Activated naive CD4-positive, alpha-beta T cell treated with anti-CD3 and anti-CD28 coated beads, Interleukin-2, amount 10 ng/mL, durations not matched to agents 7 days and 5 days (primary cell): ENCODE data around the gene ZNF865.
A peak's percentile ranks its signal among the peaks of the same experiment; 100 is the strongest.
"Not testable (repeated sequence)": the region's sequence is repeated elsewhere in the genome, so short reads cannot be mapped to it uniquely, and the experiment has no call there.

ENCODE experiments used
- CTCF ChIA-PET: fragments of 350-600 bp; sonication (Branson Sonifier 250); formaldehyde crosslinking; loops from one replicate; lab custom pipeline; 2021; ENCODE audit warnings: antibody characterized with exemption; lab: Charles Lee
- DNase-seq: peaks from one replicate; pipeline ENCODE4 v3.0.0-alpha.2; 2020
- H3K27ac Mint-ChIP-seq: one replicate; pipeline ENCODE4 v1.8.0; 2021; ENCODE audit warnings: mild to moderate bottlenecking, moderate library complexity, mixed read lengths
- H3K27me3 Mint-ChIP-seq: one replicate; pipeline ENCODE4 v1.8.0; 2021; ENCODE audit warnings: mild to moderate bottlenecking, mixed read lengths
- H3K36me3 Mint-ChIP-seq: one replicate; pipeline ENCODE4 v1.8.0; 2021; ENCODE audit warnings: mixed read lengths
- H3K4me1 Mint-ChIP-seq: one replicate; pipeline ENCODE4 v1.8.0; 2021; ENCODE audit warnings: mixed read lengths
- H3K4me3 Mint-ChIP-seq: one replicate; pipeline ENCODE4 v1.8.0; 2021; ENCODE audit warnings: mild to moderate bottlenecking, moderate library complexity, mixed read lengths
- H3K9me3 Mint-ChIP-seq: one replicate; pipeline ENCODE4 v1.8.0; 2021; ENCODE audit warnings: mixed read lengths

Gene ZNF865

GRCh38 chr19:55581145-55581822, 24.2 kb upstream of the ZNF865 start:
- peaks cover 25% of the 10 kb centered on the region for H3K27me3 Mint-ChIP-seq
- CTCF ChIA-PET = interaction anchor here (0.7 to 1.1 kb wide), 2 partner anchors 25 to 1677 kb away, joined by 3 to 5 read pairs; no protein-coding TSS in a partner anchor
- H3K9me3 Mint-ChIP-seq = no peaks in the 10 kb centered on the region
- peak overlapping the region; percentile 79 for H3K4me3 Mint-ChIP-seq
- peak; percentile 55 for DNase-seq
- peaks cover 9% of the 10 kb centered on the region for H3K36me3 Mint-ChIP-seq
- peaks cover 24% of the 10 kb centered on the region for H3K4me1 Mint-ChIP-seq
- H3K27ac Mint-ChIP-seq = peak overlapping the region; percentile 55

- H3K27ac Mint-ChIP-seq = no peak overlapping the region
- H3K4me3 Mint-ChIP-seq = no peak overlapping the region
- peaks cover 31% of the 10 kb centered on the region for H3K27me3 Mint-ChIP-seq
- H3K9me3 Mint-ChIP-seq = no peaks in the 10 kb centered on the region
- CTCF ChIA-PET = interaction anchor here (0.7 kb wide), 1 partner anchor 1677 kb away, joined by 3 read pairs; no protein-coding TSS in a partner anchor
- H3K36me3 Mint-ChIP-seq = peaks cover 7% of the 10 kb centered on the region
- no peak for DNase-seq
- H3K4me1 Mint-ChIP-seq = peaks cover 27% of the 10 kb centered on the region
Observed at GRCh38 chr19:55581823-55582223, 23.6 kb upstream of the ZNF865 start.

- H3K9me3 Mint-ChIP-seq, H3K27ac Mint-ChIP-seq, H3K4me3 Mint-ChIP-seq, CTCF ChIA-PET, H3K36me3 Mint-ChIP-seq, DNase-seq: not testable (repeated sequence)
- peaks cover 31% of the 10 kb centered on the region for H3K4me1 Mint-ChIP-seq
- H3K27me3 Mint-ChIP-seq = peaks cover 35% of the 10 kb centered on the region
Observed at GRCh38 chr19:55582284-55582683, 23.2 kb upstream of the ZNF865 start.

GRCh38 chr19:55583897-55584296, 21.6 kb upstream of the ZNF865 start:
- CTCF ChIA-PET = interaction anchor here (0.7 to 1.7 kb wide), 2 partner anchors 10 to 22 kb away, joined by 3 read pairs; no protein-coding TSS in a partner anchor
- DNase-seq, H3K9me3 Mint-ChIP-seq, H3K27ac Mint-ChIP-seq, H3K4me3 Mint-ChIP-seq, H3K36me3 Mint-ChIP-seq: not testable (repeated sequence)
- H3K4me1 Mint-ChIP-seq = peaks cover 35% of the 10 kb centered on the region
- peaks cover 38% of the 10 kb centered on the region for H3K27me3 Mint-ChIP-seq

- no peak overlapping the region for H3K27ac Mint-ChIP-seq
Observed at GRCh38 chr19:55584871-55585270, 20.6 kb upstream of the ZNF865 start.

GRCh38 chr19:55585658-55586339, 19.6 kb upstream of the ZNF865 start:
- CTCF ChIA-PET = interaction anchor here (0.8 kb wide), 1 partner anchor 20 kb away, joined by 3 read pairs; the partner anchor contains the start of gene ZNF865
- no peak overlapping the region for H3K27ac Mint-ChIP-seq

More at GRCh38 chr19:55584871-55585270, 20.6 kb upstream of the ZNF865 start:
- peaks cover 38% of the 10 kb centered on the region for H3K27me3 Mint-ChIP-seq
- H3K36me3 Mint-ChIP-seq = peaks cover under 1% of the 10 kb centered on the region
- H3K4me1 Mint-ChIP-seq = peaks cover 32% of the 10 kb centered on the region
- no peak overlapping the region for H3K4me3 Mint-ChIP-seq
- DNase-seq = no peak
- CTCF ChIA-PET = interaction anchor here (0.7 to 1.7 kb wide), 2 partner anchors 11 to 21 kb away, joined by 3 read pairs; no protein-coding TSS in a partner anchor
- no peaks in the 10 kb centered on the region for H3K9me3 Mint-ChIP-seq

GRCh38 chr19:55586976-55587668, 18.3 kb upstream of the ZNF865 start:
- no peaks in the 10 kb centered on the region for H3K9me3 Mint-ChIP-seq
- H3K27me3 Mint-ChIP-seq = peaks cover 34% of the 10 kb centered on the region
- peak overlapping the region; percentile 45 for H3K27ac Mint-ChIP-seq
- DNase-seq = peak; percentile 95
- CTCF ChIA-PET = interaction anchor here (0.9 to 1.5 kb wide), 3 partner anchors 12 to 46 kb away, joined by 4 to 6 read pairs (median 4); partner anchors contain the start of genes FIZ1 and ZNF865
- peak overlapping the region; percentile 62 for H3K4me3 Mint-ChIP-seq
- peaks cover 22% of the 10 kb centered on the region for H3K4me1 Mint-ChIP-seq
- peaks cover 4% of the 10 kb centered on the region for H3K36me3 Mint-ChIP-seq

More at GRCh38 chr19:55585658-55586339, 19.6 kb upstream of the ZNF865 start:
- Mint-ChIP-seq H3K27me3 (peaks cover 38% of the 10 kb centered on the region), H3K4me3 (no peak overlapping the region), H3K36me3 (no peaks in the 10 kb centered on the region), H3K9me3 (no peaks in the 10 kb centered on the region), H3K4me1 (peaks cover 30% of the 10 kb centered on the region)
- peak; percentile 50 for DNase-seq

- Mint-ChIP-seq H3K36me3 (peaks cover 7% of the 10 kb centered on the region), H3K4me1 (peaks cover 22% of the 10 kb centered on the region), H3K9me3 (no peaks in the 10 kb centered on the region), H3K4me3 (no peak overlapping the region), H3K27ac (no peak overlapping the region), H3K27me3 (peaks cover 34% of the 10 kb centered on the region)
- CTCF ChIA-PET = no interaction called here
- DNase-seq = no peak
Observed at GRCh38 chr19:55588738-55589137, 16.7 kb upstream of the ZNF865 start.

- H3K27ac Mint-ChIP-seq = no peak overlapping the region
- DNase-seq = no peak
- peaks cover 12% of the 10 kb centered on the region for H3K36me3 Mint-ChIP-seq
- CTCF ChIA-PET = no interaction called here
- H3K27me3 Mint-ChIP-seq = peaks cover 25% of the 10 kb centered on the region
- peaks cover 2% of the 10 kb centered on the region for H3K9me3 Mint-ChIP-seq
- peaks cover 24% of the 10 kb centered on the region for H3K4me1 Mint-ChIP-seq
- H3K4me3 Mint-ChIP-seq = no peak overlapping the region
Observed at GRCh38 chr19:55590109-55590508, 15.3 kb upstream of the ZNF865 start.

GRCh38 chr19:55590617-55591016, 14.8 kb upstream of the ZNF865 start:
- Mint-ChIP-seq H3K4me1 (peaks cover 19% of the 10 kb centered on the region), H3K4me3 (no peak overlapping the region)
- CTCF ChIA-PET = no interaction called here

GRCh38 chr19:55591555-55591954, 13.9 kb upstream of the ZNF865 start:
- H3K4me3 Mint-ChIP-seq = no peak overlapping the region
- peaks cover 15% of the 10 kb centered on the region for H3K4me1 Mint-ChIP-seq
- peaks cover 2% of the 10 kb centered on the region for H3K9me3 Mint-ChIP-seq
- H3K27me3 Mint-ChIP-seq = peaks cover 10% of the 10 kb centered on the region
- peaks cover 27% of the 10 kb centered on the region for H3K36me3 Mint-ChIP-seq
- no peak for DNase-seq
- CTCF ChIA-PET = no interaction called here
- H3K27ac Mint-ChIP-seq = no peak overlapping the region

More at GRCh38 chr19:55590617-55591016, 14.8 kb upstream of the ZNF865 start:
- DNase-seq = no peak
- H3K27me3 Mint-ChIP-seq = peaks cover 20% of the 10 kb centered on the region
- H3K9me3 Mint-ChIP-seq = peaks cover 2% of the 10 kb centered on the region
- peaks cover 17% of the 10 kb centered on the region for H3K36me3 Mint-ChIP-seq
- H3K27ac Mint-ChIP-seq = no peak overlapping the region

- Mint-ChIP-seq H3K27ac (no peak overlapping the region), H3K27me3 (peaks cover under 1% of the 10 kb centered on the region), H3K4me3 (no peak overlapping the region), H3K4me1 (peaks cover 7% of the 10 kb centered on the region), H3K9me3 (peaks cover 2% of the 10 kb centered on the region), H3K36me3 (peaks cover 32% of the 10 kb centered on the region)
- CTCF ChIA-PET = no interaction called here
- DNase-seq = no peak
Observed at GRCh38 chr19:55592391-55593090, 12.9 kb upstream of the ZNF865 start.

- Mint-ChIP-seq H3K36me3 (peaks cover 35% of the 10 kb centered on the region), H3K4me1 (peaks cover 7% of the 10 kb centered on the region), H3K27me3 (no peaks in the 10 kb centered on the region), H3K27ac (no peak overlapping the region), H3K4me3 (no peak overlapping the region), H3K9me3 (peaks cover 2% of the 10 kb centered on the region)
- no peak for DNase-seq
- CTCF ChIA-PET = no interaction called here
Observed at GRCh38 chr19:55593096-55593772, 12.2 kb upstream of the ZNF865 start.
